GM10248 (cell line): Measurements from ENCODE around the gene ST3GAL3.

Experiments used
- CTCF ChIA-PET: fragments of 300-600 bp; sonication (Branson Sonifier 250); formaldehyde crosslinking; extraction: SDS; loops from one replicate; lab custom pipeline; 2021; ENCODE audit warnings: antibody characterized with exemption; lab: Yijun Ruan, JAX
- POLR2A ChIA-PET: fragments of 350-650 bp; sonication (Branson Sonifier 250); formaldehyde crosslinking; extraction: SDS; loops from one replicate; lab custom pipeline; 2020; ENCODE audit warnings: antibody characterized with exemption; lab: Yijun Ruan, JAX
- DNase-seq: peaks from one replicate; pipeline ENCODE4 v3.0.0; 2012; ENCODE audit errors: extremely low spot score
- CTCF ChIP-seq: IDR thresholded peaks from 2 replicates; pipeline ENCODE4 v1.5.1; 2012; ENCODE audit warnings: mild to moderate bottlenecking, low read depth; ENCODE audit errors: extremely low read depth, missing control alignments, control extremely low read depth

Gene ST3GAL3

GRCh38 chr1:43754892-43755291 lies 47.6 kb downstream of the ST3GAL3 start:
- DNase-seq: no peak
- ChIA-PET POLR2A (no interaction called here), CTCF (interaction anchor here (1.6 to 4.8 kb wide), 3 partner anchors 9 to 180 kb away, joined by 7 to 31 read pairs (median 25); no protein-coding TSS in a partner anchor)
- no peak for TF ChIP-seq CTCF

GRCh38 chr1:43757343-43758053 lies 50.2 kb downstream of the ST3GAL3 start:
- ChIA-PET CTCF (no interaction called here), POLR2A (no interaction called here)
- DNase-seq: no peak
- no peak for TF ChIP-seq CTCF

- POLR2A ChIA-PET: interaction anchor here (0.7 kb wide), 1 partner anchor 132 kb away, joined by 3 read pairs; no protein-coding TSS in a partner anchor
- TF ChIP-seq CTCF: no peak
- CTCF ChIA-PET: interaction anchor here (1.0 to 3.1 kb wide), 2 partner anchors 163 to 174 kb away, joined by 3 to 35 read pairs; partner anchors contain the start of gene ARTN
- DNase-seq: no peak
These were observed 53.5 kb downstream of the ST3GAL3 start for GRCh38 chr1:43760745-43761317.

- TF ChIP-seq CTCF: peak; percentile 86
- DNase-seq: peak; percentile 61
- ChIA-PET CTCF (interaction anchor here (0.6 to 13.4 kb wide), 81 partner anchors 10 to 374 kb away, joined by 3 to 526 read pairs (median 5); partner anchors contain the start of genes ARTN, ATP6V0B, DPH2 and IPO13), POLR2A (interaction anchor here (0.7 to 1.5 kb wide), 2 partner anchors 171 to 1307 kb away, joined by 3 to 7 read pairs; partner anchors contain the start of gene PPCS)
These were observed 56.2 kb downstream of the ST3GAL3 start for GRCh38 chr1:43763497-43763973.

- POLR2A ChIA-PET: interaction anchor here (0.6 to 1.7 kb wide), 3 partner anchors 19 to 170 kb away, joined by 3 to 7 read pairs (median 4); no protein-coding TSS in a partner anchor
- CTCF ChIA-PET: interaction anchor here (0.8 to 13.4 kb wide), 42 partner anchors 10 to 272 kb away, joined by 3 to 526 read pairs (median 6); partner anchors contain the start of genes ARTN, DPH2 and IPO13
- no peak for TF ChIP-seq CTCF
- no peak for DNase-seq
These were observed 57.2 kb downstream of the ST3GAL3 start for GRCh38 chr1:43764581-43764980.
